Mucosa of rectum (tissue), 2 donors: ENCODE data around the gene PPM1B.
A peak's percentile ranks its signal among the peaks of the same experiment; 100 is the strongest.
"Not testable (repeated sequence)": the region's sequence is repeated elsewhere in the genome, so short reads cannot be mapped to it uniquely, and the experiment has no call there.

Experiments used
- H3K27ac ChIP-seq, 2 donors: one replicate each; pipeline ENCODE4 v1.7.0; 2013; ENCODE audit warnings: inconsistent platforms in 2 of 2, low read depth in 2 of 2, low read length in 2 of 2
- H3K27me3 ChIP-seq, 2 donors: one replicate each; pipeline ENCODE4 v1.7.0; 2013; ENCODE audit warnings: low read length in 2 of 2; ENCODE audit not compliant: control insufficient read depth in 2 of 2, insufficient read depth in 2 of 2
- H3K36me3 ChIP-seq, 2 donors: one replicate each; pipeline ENCODE4 v1.7.0; 2013; ENCODE audit warnings: low read length in 2 of 2; ENCODE audit not compliant: control insufficient read depth in 2 of 2, insufficient read depth in 2 of 2
- H3K4me1 ChIP-seq, 2 donors: one replicate each; pipeline ENCODE4 v1.7.0; 2013; ENCODE audit warnings: low read length in 2 of 2, mild to moderate bottlenecking in 1 of 2; ENCODE audit not compliant: control insufficient read depth in 2 of 2, insufficient read depth in 2 of 2
- H3K4me3 ChIP-seq, 2 donors: one replicate each; pipeline ENCODE4 v1.7.0; 2013; ENCODE audit warnings: low read length in 2 of 2
- H3K9ac ChIP-seq, 2 donors: one replicate each; pipeline ENCODE4 v1.7.0; 2013; ENCODE audit warnings: low read length in 2 of 2, low read depth in 1 of 2, mild to moderate bottlenecking in 1 of 2
- H3K9me3 ChIP-seq, 2 donors: one replicate each; pipeline ENCODE4 v1.7.0; 2013; ENCODE audit warnings: low read length in 2 of 2; ENCODE audit not compliant: control insufficient read depth in 2 of 2
- donor health status: healthy.
- donor health status: Normal muscosa, but diverticular disease.

Gene PPM1B

DNA sequence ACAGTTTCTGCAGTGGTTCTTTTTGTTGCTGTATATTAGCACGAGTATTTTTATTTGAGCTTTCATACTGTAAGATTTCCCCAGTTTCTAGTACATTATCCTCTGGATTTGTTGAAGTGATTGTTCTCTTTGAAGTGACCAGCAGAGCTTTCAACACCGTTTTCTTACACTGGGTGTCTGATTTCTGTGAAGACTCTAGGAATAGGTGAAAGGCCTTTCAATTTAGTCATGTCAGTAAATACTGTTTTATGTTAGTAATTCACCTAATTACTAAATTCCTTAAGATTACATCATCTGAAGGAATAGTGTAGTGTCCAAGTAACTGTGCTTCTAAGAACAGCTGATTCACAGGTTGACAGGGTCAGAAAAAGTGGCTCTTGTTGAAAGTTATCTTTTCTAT is 2.3 kb downstream of the PPM1B start:
- Histone ChIP-seq H3K4me1 (peaks cover 5 to 17% of the 10 kb centered on the region in 2 donors), H3K4me3 (peak overlapping the region in 1 of 2 donors; percentile 98), H3K27ac (peak overlapping the region in 1 of 2 donors; percentile 98), H3K36me3 (peaks cover 0 to 4% of the 10 kb centered on the region in 2 donors), H3K27me3 (no peaks in the 10 kb centered on the region), H3K9ac (peak overlapping the region in 1 of 2 donors; percentile 92), H3K9me3 (no peaks in the 10 kb centered on the region)

DNA sequence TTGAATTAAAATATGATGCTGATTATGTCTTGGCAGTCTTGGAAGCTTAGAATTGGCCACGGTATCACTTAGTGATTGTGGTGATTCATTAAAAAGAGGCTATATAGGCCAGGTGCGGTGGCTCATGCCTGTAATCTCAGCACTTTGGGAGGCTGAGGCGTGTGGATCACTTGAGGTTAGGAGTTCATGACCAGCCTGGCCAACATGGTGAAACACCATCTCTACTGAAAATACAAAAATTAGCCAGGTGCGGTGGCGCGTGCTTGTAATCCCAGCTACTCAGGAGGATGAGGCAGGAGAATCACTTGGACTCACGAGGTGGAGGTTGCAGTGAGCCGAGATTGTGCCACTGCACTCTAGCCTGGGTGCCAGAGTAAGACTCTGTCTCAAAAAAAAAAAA is 2.8 kb downstream of the PPM1B start:
- not testable (repeated sequence) for H3K9ac ChIP-seq, H3K27me3 ChIP-seq, H3K36me3 ChIP-seq, H3K9me3 ChIP-seq, H3K27ac ChIP-seq
- peaks cover 5 to 17% of the 10 kb centered on the region in 2 donors for H3K4me1 ChIP-seq
- H3K4me3 ChIP-seq = peak overlapping the region in 1 of 2 donors; percentile 98

DNA sequence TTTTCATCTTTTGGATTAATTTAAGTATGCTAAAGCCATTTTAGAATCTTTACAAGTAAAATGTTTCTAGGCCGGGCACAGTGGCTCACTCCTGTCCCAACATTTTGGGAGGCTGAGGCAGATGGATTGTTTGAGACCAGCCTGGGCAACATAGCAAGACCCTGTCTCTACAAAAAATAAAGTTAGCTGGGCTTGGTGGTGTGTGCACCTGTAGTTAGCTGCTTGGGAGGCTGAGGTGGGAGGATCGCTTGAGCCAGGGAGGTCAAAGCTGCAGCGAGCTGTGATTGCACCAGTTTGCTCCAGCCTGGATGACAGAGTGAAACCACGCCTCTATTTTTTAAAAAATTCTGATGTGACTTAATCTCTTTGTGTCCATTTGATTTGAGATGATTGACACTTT is 3.9 kb downstream of the PPM1B start:
- no peaks in the 10 kb centered on the region for H3K27me3 ChIP-seq
- no peak overlapping the region for H3K9ac ChIP-seq
- H3K4me1 ChIP-seq = peaks cover 5 to 13% of the 10 kb centered on the region in 2 donors
- H3K36me3 ChIP-seq = peaks cover 0 to 4% of the 10 kb centered on the region in 2 donors
- H3K9me3 ChIP-seq = no peaks in the 10 kb centered on the region
- H3K4me3 ChIP-seq = no peak overlapping the region
- no peak overlapping the region for H3K27ac ChIP-seq

DNA sequence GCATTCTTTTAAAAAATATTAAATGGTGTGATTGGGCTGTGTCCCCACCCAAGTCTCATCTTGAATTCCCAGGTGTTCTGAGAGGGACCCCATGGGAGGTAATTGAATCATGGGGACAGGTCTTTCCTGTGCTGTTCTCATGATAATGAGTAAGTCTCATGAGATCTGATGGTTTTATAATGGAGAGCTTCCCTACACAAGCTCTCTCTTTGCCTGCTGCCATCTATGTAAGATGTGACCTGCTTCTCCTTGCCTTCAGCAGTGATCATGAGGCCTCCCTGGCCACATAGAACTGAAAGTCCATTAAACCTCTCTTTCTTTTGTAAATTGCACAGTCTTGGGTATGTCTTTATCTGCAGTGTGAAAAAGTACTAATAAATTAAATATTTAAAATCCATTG is 10.3 kb downstream of the PPM1B start:
- Histone ChIP-seq H3K36me3 (peaks cover 4 to 6% of the 10 kb centered on the region in 2 donors), H3K27ac (no peak overlapping the region), H3K27me3 (no peaks in the 10 kb centered on the region), H3K9ac (no peak overlapping the region), H3K4me3 (no peak overlapping the region), H3K9me3 (no peaks in the 10 kb centered on the region), H3K4me1 (peaks cover 0 to 2% of the 10 kb centered on the region in 2 donors)

DNA sequence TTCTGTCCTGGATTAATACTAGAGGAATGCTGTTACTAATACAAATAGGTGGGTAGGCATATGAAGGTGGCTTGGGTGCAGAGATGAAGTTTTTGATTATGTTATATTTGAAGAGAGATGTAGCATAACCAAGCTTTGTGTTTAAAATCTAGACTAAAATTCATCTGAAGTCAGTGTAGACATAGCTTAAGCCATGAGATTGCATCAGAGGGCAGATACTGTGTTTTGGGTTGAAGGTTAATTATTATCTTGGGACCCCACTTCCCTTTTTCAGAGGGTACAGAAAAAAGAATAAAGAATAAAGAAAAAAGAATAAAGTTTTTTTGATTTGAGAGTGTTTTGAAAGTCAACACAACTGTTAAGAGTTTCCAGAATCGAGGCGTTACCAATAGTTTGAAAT is 13.0 kb downstream of the PPM1B start:
- Histone ChIP-seq H3K9me3 (no peaks in the 10 kb centered on the region), H3K4me3 (no peak overlapping the region), H3K27me3 (no peaks in the 10 kb centered on the region), H3K9ac (no peak overlapping the region), H3K27ac (no peak overlapping the region), H3K36me3 (peaks cover 0 to 6% of the 10 kb centered on the region in 2 donors), H3K4me1 (peaks cover 0 to 2% of the 10 kb centered on the region in 2 donors)

DNA sequence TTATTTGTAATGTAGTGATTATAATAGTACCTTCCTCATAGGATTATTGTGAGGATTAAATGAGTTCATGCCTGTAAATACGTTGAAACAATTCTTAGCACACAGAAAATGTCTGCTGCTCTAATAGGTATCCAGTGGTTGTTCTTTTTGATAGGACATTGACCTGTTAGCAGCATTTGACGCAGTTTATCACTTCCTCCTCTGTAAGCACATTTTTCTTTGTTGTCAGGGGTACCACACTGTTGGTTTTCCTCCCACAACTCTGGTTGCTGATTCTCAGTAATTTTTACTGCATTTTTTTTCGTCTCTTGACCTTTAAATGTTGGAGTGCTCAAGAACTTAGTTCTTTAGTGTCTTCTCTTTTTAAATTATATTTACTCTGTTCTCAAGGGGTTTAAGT is 15.4 kb downstream of the PPM1B start:
- no peak overlapping the region for H3K27ac ChIP-seq
- H3K9me3 ChIP-seq = no peaks in the 10 kb centered on the region
- peaks cover 0 to 6% of the 10 kb centered on the region in 2 donors for H3K36me3 ChIP-seq
- H3K4me3 ChIP-seq = no peak overlapping the region
- H3K4me1 ChIP-seq = peaks cover 0 to 2% of the 10 kb centered on the region in 2 donors
- no peaks in the 10 kb centered on the region for H3K27me3 ChIP-seq
- no peak overlapping the region for H3K9ac ChIP-seq

DNA sequence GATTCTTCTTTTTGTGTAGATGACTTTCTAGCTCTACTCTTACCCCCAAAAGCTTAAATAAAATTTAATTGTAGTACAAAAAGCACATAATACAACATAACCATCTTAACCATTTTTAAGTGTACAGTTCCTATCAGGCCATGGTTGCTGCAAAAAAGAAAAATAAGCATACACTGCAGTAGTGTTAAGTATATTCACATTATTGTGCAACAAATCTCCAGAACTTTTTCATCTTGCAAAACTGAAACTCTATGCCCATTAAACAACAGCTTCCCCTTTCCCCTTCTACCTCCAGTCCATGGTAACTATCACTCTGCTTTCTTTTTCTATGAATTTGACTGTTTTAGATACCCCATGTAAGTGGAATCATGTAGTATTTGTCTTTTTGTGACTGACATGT is 18.1 kb downstream of the PPM1B start:
- Histone ChIP-seq H3K9me3 (no peaks in the 10 kb centered on the region), H3K4me3 (no peak overlapping the region), H3K4me1 (peaks cover 0 to 3% of the 10 kb centered on the region in 2 donors), H3K27me3 (no peaks in the 10 kb centered on the region), H3K36me3 (peaks cover 0 to 3% of the 10 kb centered on the region in 2 donors), H3K27ac (no peak overlapping the region), H3K9ac (no peak overlapping the region)

DNA sequence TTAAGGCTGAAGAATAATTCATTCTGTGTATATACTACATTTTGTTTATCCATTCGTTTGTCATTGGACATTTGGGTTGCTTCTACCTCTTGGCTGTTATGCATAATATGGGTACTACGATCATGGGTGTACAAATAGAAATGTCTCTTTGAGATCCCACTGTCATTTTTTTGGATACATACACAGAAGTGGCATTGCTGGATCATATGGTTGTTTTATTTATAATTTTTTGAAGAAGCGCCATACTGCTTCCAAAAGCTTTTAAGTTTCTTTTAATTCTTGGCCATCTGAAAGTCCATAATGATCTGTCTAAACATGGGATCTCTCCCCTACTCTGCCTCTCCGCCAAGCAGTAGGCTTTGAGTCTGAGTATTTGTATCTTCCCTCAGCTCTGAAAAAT is 18.6 kb downstream of the PPM1B start:
- Histone ChIP-seq H3K4me1 (peaks cover 0 to 3% of the 10 kb centered on the region in 2 donors), H3K9ac (no peak overlapping the region), H3K27me3 (no peaks in the 10 kb centered on the region), H3K27ac (no peak overlapping the region), H3K36me3 (peaks cover 0 to 3% of the 10 kb centered on the region in 2 donors), H3K9me3 (no peaks in the 10 kb centered on the region), H3K4me3 (no peak overlapping the region)

DNA sequence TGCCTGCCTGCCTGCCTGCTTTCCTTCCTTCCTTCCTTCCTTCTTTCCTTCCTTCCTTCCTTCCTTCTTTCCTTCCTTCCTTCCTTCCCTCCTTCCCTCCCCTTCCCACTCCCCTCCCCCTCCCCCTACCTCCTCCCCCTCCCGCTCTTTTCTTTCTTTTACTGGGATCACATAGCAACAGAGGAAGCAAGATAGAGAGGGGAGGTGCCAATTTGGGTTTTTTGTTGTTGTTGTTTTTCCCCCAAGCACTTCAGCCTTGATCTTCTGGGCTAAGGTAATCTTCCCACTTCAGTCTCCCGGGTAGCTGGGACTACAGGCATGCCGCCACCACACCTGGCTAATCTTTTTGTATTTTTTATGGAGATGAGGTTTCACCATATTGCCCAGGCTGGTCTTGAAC is 20.0 kb downstream of the PPM1B start:
- H3K4me3 ChIP-seq = no peak overlapping the region
- H3K9ac ChIP-seq = no peak overlapping the region
- H3K4me1 ChIP-seq = peaks cover 0 to 3% of the 10 kb centered on the region in 2 donors
- H3K27ac ChIP-seq = no peak overlapping the region
- H3K36me3 ChIP-seq = no peaks in the 10 kb centered on the region
- no peaks in the 10 kb centered on the region for H3K27me3 ChIP-seq
- no peaks in the 10 kb centered on the region for H3K9me3 ChIP-seq

DNA sequence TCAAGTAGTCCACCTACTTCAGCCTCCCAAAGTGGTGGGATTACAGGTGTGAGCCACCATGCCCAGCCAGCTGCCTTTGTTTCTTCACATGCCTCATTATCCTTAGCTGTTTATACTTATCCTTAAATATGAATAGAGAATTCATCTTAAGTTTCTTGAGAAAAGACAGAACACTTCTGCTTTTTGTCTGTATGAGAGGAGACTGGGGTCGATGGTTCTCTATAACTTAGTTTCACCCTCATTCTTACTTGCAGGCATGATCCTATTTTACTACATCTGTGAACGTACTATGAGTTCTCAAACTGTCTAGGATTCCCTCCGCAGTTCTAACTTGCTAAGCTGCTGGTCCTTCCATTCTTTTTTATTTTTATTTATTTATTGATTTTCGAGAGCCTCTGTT is 20.4 kb downstream of the PPM1B start:
- H3K27ac ChIP-seq = no peak overlapping the region
- no peaks in the 10 kb centered on the region for H3K36me3 ChIP-seq
- peaks cover 0 to 3% of the 10 kb centered on the region in 2 donors for H3K4me1 ChIP-seq
- no peaks in the 10 kb centered on the region for H3K9me3 ChIP-seq
- H3K27me3 ChIP-seq = no peaks in the 10 kb centered on the region
- H3K9ac ChIP-seq = no peak overlapping the region
- no peak overlapping the region for H3K4me3 ChIP-seq

DNA sequence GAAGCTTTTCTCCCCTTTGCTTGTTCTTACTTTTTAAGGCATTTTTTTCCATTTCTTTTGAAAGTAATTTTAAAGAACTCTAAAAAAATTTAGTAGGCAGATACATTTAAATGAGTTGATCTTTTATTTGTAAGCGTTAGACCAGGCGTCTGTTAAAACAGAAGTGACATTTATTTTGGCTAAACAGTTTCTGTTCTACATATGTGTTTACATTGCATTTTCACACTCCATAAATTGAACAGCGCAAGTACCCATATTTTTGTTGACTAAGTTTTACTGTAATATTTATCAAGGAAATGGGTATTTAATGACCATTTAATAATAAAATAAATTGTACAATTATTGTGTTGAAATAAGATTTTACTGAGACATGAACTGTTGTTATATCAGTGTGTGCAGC is 21.9 kb downstream of the PPM1B start:
- no peak overlapping the region for H3K27ac ChIP-seq
- H3K27me3 ChIP-seq = no peaks in the 10 kb centered on the region
- no peaks in the 10 kb centered on the region for H3K36me3 ChIP-seq
- H3K4me1 ChIP-seq = peaks cover 0 to 3% of the 10 kb centered on the region in 2 donors
- no peak overlapping the region for H3K4me3 ChIP-seq
- H3K9ac ChIP-seq = no peak overlapping the region
- H3K9me3 ChIP-seq = no peaks in the 10 kb centered on the region
